Lung (tissue), 12 donors: ENCODE measurements around the gene SAP30BP. TPM values are rescaled to one million over a fixed set of nuclear protein-coding genes. Genes with fewer than 3 reads are reported as not detected.

Experiments
- ATAC-seq: fragments of 200-7000 bp; cut with Tn5 transposase; one replicate; pipeline ENCODE4 v1.9.1; 2020; ENCODE audit warnings: moderate number of reproducible peaks; ENCODE audit not compliant: insufficient read depth, low FRiP score
- DNase-seq, 3 donors: peaks; one replicate each; pipeline ENCODE4 v3.0.0-alpha.2; 2013 to 2017
- H3K27ac ChIP-seq, 2 donors: one replicate each; pipeline ENCODE4 v1.5.1; 2013; ENCODE audit warnings: mild to moderate bottlenecking in 2 of 2, moderate library complexity in 2 of 2, control low read depth in 1 of 2, inconsistent platforms in 1 of 2, low read depth in 1 of 2, low read length in 1 of 2
- H3K27me3 ChIP-seq, 3 donors: one replicate each; pipeline ENCODE4 v1.5.1; 2013; ENCODE audit warnings: low read length in 2 of 3; ENCODE audit not compliant: control insufficient read depth in 3 of 3, insufficient read depth in 3 of 3
- H3K36me3 ChIP-seq, 4 donors: one replicate each; pipeline ENCODE4 v1.5.1; 2013; ENCODE audit warnings: low read length in 4 of 4, mild to moderate bottlenecking in 1 of 4, moderate library complexity in 1 of 4; ENCODE audit not compliant: control insufficient read depth in 4 of 4, insufficient read depth in 4 of 4
- H3K4me1 ChIP-seq, 5 donors: one replicate each; pipeline ENCODE4 v1.5.1; 2013; ENCODE audit warnings: low read length in 5 of 5, mild to moderate bottlenecking in 2 of 5, moderate library complexity in 1 of 5; ENCODE audit not compliant: control insufficient read depth in 5 of 5, insufficient read depth in 5 of 5
- H3K4me3 ChIP-seq: one replicate; pipeline ENCODE4 v1.5.1; 2013; ENCODE audit warnings: mild to moderate bottlenecking, control low read depth, moderate library complexity
- H3K9ac ChIP-seq, 2 donors: one replicate each; pipeline ENCODE4 v1.5.1; 2013; ENCODE audit warnings: low read length in 2 of 2, control low read depth in 1 of 2; ENCODE audit not compliant: insufficient read depth in 1 of 2
- H3K9me3 ChIP-seq, 4 donors: one replicate each; pipeline ENCODE4 v1.5.1; 2013; ENCODE audit warnings: low read length in 3 of 4, mild to moderate bottlenecking in 1 of 4, moderate library complexity in 1 of 4; ENCODE audit not compliant: control insufficient read depth in 4 of 4, insufficient read depth in 3 of 4
- WGBS, 2 donors: extraction: QIAGEN DNeasy Blood & Tissue Kit; methylation state at CpG; one replicate each; pipeline ENCODE4 v1.1.7; 2013; 5-methylcytosine and 5-hydroxymethylcytosine counted together
- polyA plus RNA-seq, 2 donors: library from polyadenylated mRNA; stranded (reverse); fragments of 200-250 nt; gene quantifications; one replicate each; pipeline ENCODE4 v1.2.1, GENCODE V29; 2013
- total RNA-seq, 2 donors: library from RNA; depleted of rRNA in 1 of 2; stranded (reverse); fragments of >200 nt in 1 of 2; gene quantifications; one replicate each; pipeline ENCODE4 v1.2.1, GENCODE V29; 2014 to 2021
- TF ChIP-seq, protein P1 (sequence below): IDR thresholded peaks from 2 replicates; pipeline ENCODE4 v1.5.1; 2012; ENCODE audit warnings: mild to moderate bottlenecking; ENCODE audit errors: control extremely low read depth, extremely low read depth
- donor health status: control.
- donor health status: control.
- donor health status: Bipolar disorder and iron deficiency.
- donor health status: healthy.
- donor health status: DM: yes; HTN: yes; CAD: no.

The SAP30BP gene
- total and polyA plus RNA-seq, 4 donors = 46.5 to 82.9 (median 77.3) TPM

DNA sequence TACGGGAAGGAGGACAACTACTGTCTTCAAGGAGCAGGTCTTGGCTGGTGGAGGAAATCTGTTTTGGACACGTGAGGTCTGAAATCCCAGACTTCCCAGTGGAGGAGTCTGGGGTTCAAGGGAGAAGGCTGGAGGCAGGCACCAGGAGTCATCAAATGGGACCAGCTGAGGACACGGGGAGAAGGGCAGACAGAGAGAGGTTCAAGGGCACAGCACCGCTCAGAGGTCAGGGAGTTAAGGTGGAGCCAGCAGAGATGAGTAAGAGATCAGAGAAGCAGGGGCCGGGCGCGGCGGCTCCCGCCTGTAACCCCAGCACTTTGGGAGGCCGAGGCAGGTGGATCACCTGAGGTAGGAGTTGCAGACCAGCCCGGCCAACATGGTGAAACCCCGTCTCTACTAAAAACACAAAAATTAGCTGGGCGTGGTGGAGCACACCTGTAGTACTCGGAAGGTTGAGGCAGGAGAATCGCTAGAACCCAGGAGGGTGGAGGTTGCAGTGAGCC, 44.3 kb upstream of the SAP30BP start:
- DNase-seq (no peak), ATAC-seq (no peak)
- Histone ChIP-seq H3K9ac (no peak overlapping the region), H3K36me3 (peaks cover 0 to 70% (median 14%) of the 10 kb centered on the region in 4 donors), H3K27me3 (no peaks in the 10 kb centered on the region), H3K27ac (no peak overlapping the region), H3K9me3 (no peaks in the 10 kb centered on the region), H3K4me1 (no peaks in the 10 kb centered on the region), H3K4me3 (no peak overlapping the region)
- 93 to 94% methylated on average over 15 of the region's 15 CpGs for WGBS, 2 donors
- TF ChIP-seq, protein P1, sequence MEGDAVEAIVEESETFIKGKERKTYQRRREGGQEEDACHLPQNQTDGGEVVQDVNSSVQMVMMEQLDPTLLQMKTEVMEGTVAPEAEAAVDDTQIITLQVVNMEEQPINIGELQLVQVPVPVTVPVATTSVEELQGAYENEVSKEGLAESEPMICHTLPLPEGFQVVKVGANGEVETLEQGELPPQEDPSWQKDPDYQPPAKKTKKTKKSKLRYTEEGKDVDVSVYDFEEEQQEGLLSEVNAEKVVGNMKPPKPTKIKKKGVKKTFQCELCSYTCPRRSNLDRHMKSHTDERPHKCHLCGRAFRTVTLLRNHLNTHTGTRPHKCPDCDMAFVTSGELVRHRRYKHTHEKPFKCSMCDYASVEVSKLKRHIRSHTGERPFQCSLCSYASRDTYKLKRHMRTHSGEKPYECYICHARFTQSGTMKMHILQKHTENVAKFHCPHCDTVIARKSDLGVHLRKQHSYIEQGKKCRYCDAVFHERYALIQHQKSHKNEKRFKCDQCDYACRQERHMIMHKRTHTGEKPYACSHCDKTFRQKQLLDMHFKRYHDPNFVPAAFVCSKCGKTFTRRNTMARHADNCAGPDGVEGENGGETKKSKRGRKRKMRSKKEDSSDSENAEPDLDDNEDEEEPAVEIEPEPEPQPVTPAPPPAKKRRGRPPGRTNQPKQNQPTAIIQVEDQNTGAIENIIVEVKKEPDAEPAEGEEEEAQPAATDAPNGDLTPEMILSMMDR = no peak

DNA sequence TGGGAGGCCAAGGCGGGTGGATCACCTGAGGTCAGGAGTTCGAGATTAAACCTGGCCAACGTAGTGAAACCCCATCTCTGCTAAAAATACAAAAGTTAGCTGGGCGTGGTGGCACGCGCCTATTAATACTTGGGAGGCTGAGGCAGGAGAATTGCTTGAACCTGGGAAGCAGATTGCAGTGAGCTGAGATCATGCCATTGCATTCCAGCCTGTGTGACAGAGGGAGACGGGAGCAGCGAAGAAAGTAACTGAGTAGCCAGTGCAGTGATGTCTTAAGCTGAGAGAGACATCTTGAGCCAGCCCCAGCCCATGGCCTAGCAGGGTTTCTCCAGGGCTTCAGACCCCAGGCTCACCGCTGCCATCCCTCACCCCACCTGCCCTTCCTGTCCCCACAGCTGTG, 43.8 kb upstream of the SAP30BP start:
- Histone ChIP-seq H3K4me3 (no peak overlapping the region), H3K9me3 (no peaks in the 10 kb centered on the region), H3K4me1 (no peaks in the 10 kb centered on the region), H3K27ac (no peak overlapping the region), H3K27me3 (no peaks in the 10 kb centered on the region), H3K36me3 (peaks cover 0 to 65% (median 9%) of the 10 kb centered on the region in 4 donors), H3K9ac (no peak overlapping the region)
- no peak for DNase-seq
- no peak for ATAC-seq
- WGBS, 2 donors = 93 to 95% methylated on average over 9 of the region's 9 CpGs
- TF ChIP-seq, protein P1 = no peak

DNA sequence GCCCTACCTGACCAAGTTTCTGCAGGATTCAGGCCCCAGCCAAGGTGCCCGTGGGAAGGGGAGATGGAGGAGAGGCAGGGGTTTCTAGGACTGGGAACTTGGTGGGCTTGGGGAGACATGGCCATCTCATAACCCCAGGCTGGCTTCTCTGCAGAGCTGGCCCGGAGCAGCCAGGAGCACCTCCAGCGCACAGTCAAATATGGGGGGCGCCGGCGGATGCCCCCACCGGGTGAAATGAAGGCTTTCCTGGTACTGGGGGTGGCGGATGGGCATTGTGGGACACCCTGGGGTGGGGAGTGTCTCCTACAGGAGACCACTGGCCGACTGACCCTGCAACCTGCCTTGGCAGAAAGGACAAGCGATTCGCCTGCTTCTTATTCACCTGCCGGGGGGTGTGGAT, 43.1 kb upstream of the SAP30BP start:
- TF ChIP-seq, protein P1 = no peak
- H3K36me3 ChIP-seq = peaks cover 0 to 63% (median 8%) of the 10 kb centered on the region in 4 donors

DNA sequence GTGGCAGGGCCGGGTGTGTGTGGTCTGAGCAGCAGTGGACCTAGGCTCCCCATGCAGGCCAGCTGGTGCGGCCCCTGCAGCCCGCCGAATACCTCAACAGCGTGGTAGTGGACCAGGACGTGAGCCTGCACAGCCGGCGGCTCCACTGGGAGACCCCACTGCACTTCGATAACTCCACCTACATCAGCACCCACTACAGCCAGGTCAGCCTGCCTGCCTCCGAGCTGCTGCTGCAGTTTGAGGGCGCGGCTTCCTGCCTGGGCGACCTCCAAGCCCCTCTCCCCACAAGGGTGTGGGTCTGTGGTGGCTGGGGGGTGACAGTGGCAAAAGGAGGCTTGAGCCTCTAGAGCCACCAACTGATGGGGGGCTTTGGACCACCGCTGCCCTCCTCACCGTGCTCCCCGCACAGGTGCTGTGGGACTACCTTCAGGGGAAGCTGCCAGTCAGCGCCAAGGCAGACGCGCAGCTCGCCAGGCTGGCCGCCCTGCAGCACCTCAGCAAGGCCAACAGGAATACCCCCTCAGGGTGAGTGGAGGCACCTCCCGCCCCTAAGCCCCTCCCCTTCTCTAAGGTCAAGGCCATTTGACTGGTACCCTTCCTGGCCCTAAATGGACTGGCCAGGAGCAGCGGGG, 42.3 kb upstream of the SAP30BP start:
- no peaks in the 10 kb centered on the region for H3K9me3 ChIP-seq
- DNase-seq = no peak
- ATAC-seq = no peak
- H3K36me3 ChIP-seq = peaks cover 0 to 55% (median 8%) of the 10 kb centered on the region in 4 donors
- H3K27me3 ChIP-seq = no peaks in the 10 kb centered on the region
- no peak overlapping the region for H3K27ac ChIP-seq
- H3K4me1 ChIP-seq = no peaks in the 10 kb centered on the region
- whole genome bisulfite sequencing, 2 donors = 86 to 95% methylated on average over 21 to 23 of the region's 23 CpGs
- TF ChIP-seq, protein P1 = no peak
- no peak overlapping the region for H3K9ac ChIP-seq
- H3K4me3 ChIP-seq = no peak overlapping the region

More for the DNA sequence above, 43.1 kb upstream of the SAP30BP start:
- H3K27ac ChIP-seq = no peak overlapping the region
- ATAC-seq (no peak), DNase-seq (no peak)
- H3K27me3 ChIP-seq = no peaks in the 10 kb centered on the region
- no peaks in the 10 kb centered on the region for H3K9me3 ChIP-seq
- no peak overlapping the region for H3K9ac ChIP-seq
- WGBS, 2 donors = 92 to 96% methylated on average over 12 of the region's 12 CpGs
- no peaks in the 10 kb centered on the region for H3K4me1 ChIP-seq
- no peak overlapping the region for H3K4me3 ChIP-seq
